Panc1 (cell line): ENCODE measurements around the gene IKZF3. TPM values are rescaled to one million over a fixed set of nuclear protein-coding genes. Genes with fewer than 3 reads are reported as not detected.

ENCODE experiments used
- ATAC-seq: fragments of 200-7000 bp; cut with Tn5 transposase; 2 replicates; pipeline ENCODE4 v1.9.1; 2020; ENCODE audit warnings: mild to moderate bottlenecking, moderate library complexity
- BruUV-seq: library from RNA; stranded (reverse); fragments of 400-500 nt; replicated peaks from 2 replicates; lab custom pipeline; 2021; lab: Mats Ljungman, UMichigan
- CTCF ChIA-PET: fragments of 300-600 bp; sonication (Branson Sonifier 250); formaldehyde crosslinking; loops from one replicate; lab custom pipeline; 2022; ENCODE audit warnings: antibody characterized with exemption; lab: Charles Lee
- POLR2A ChIA-PET: fragments of 300-600 bp; sonication (Branson Sonifier 250); formaldehyde crosslinking; loops from one replicate; lab custom pipeline; 2022; ENCODE audit warnings: antibody characterized with exemption; lab: Charles Lee
- DNase-seq: peaks from one replicate; pipeline ENCODE4 v3.0.0-alpha.2; 2010; ENCODE audit warnings: low read depth, low spot score
- H3K27ac ChIP-seq: 2 replicates; pipeline ENCODE4 v1.5.1; 2011; ENCODE audit warnings: mild to moderate bottlenecking, low read length, inconsistent platforms
- H3K27me3 ChIP-seq: fragments of 200-500 bp; sonication (Bioruptor generic); 2 replicates; pipeline ENCODE4 v1.6.0; 2014; ENCODE audit warnings: low read length, inconsistent platforms; ENCODE audit not compliant: control insufficient read depth, insufficient read depth
- H3K36me3 ChIP-seq: fragments of 200-500 bp; sonication (Bioruptor generic); 2 replicates; pipeline ENCODE4 v1.5.1; 2014; ENCODE audit warnings: inconsistent platforms, mild to moderate bottlenecking, low read length, moderate library complexity; ENCODE audit not compliant: control insufficient read depth, insufficient read depth
- H3K4me1 ChIP-seq: 2 replicates; pipeline ENCODE4 v1.5.1; 2011; ENCODE audit warnings: inconsistent platforms, mild to moderate bottlenecking, low read length, moderate library complexity; ENCODE audit not compliant: control insufficient read depth, insufficient read depth
- H3K4me3 ChIP-seq, 2 experiments: 2 replicates each; pipeline ENCODE4 v1.5.1; 2011 to 2012; ENCODE audit warnings: low read depth in 2 of 2, low read length in 2 of 2, mild to moderate bottlenecking in 2 of 2, inconsistent platforms in 1 of 2, moderate library complexity in 1 of 2
- H3K9me3 ChIP-seq: fragments of 200-500 bp; sonication (Bioruptor generic); 2 replicates; pipeline ENCODE4 v1.5.1; 2014; ENCODE audit warnings: low read depth, mild to moderate bottlenecking, inconsistent platforms, low read length, moderate library complexity; ENCODE audit not compliant: control insufficient read depth, insufficient read depth
- CTCF ChIP-seq: fragments of 450-650 bp; IDR thresholded peaks from 2 replicates; pipeline ENCODE4 v1.5.1; 2017; ENCODE audit warnings: mild to moderate bottlenecking
- POLR2AphosphoS5 ChIP-seq: IDR thresholded peaks from 2 replicates; pipeline ENCODE4 v1.6.1; 2012; ENCODE audit warnings: mild to moderate bottlenecking, low read depth, low read length, moderate library complexity
- REST ChIP-seq, 2 experiments: IDR thresholded peaks; 2 replicates each; pipeline ENCODE4 v1.6.1; 2011 to 2012; ENCODE audit warnings: low read depth in 2 of 2, control low read depth in 1 of 2, low read length in 1 of 2, mild to moderate bottlenecking in 1 of 2, moderate library complexity in 1 of 2; ENCODE audit not compliant: insufficient read depth in 1 of 2
- SIN3A ChIP-seq: IDR thresholded peaks from 2 replicates; pipeline ENCODE4 v1.6.1; 2012; ENCODE audit warnings: low read depth, mild to moderate bottlenecking, low read length, moderate library complexity, borderline replicate concordance; ENCODE audit not compliant: insufficient read depth
- TCF7L2 ChIP-seq: IDR thresholded peaks from 2 replicates; pipeline ENCODE4 v1.6.1; 2011; ENCODE audit warnings: mild to moderate bottlenecking, low read depth, low read length, inconsistent platforms
- in situ Hi-C: cut with HindIII; loops from 2 replicates; pipeline ENCODE4 v1.10.0; 2016; ENCODE audit warnings: low sequenced_read_pairs, low pct_unique_long_range_greater_than_20kb
- intact Hi-C: fragments of 100-400 bp; cut with micrococcal nuclease; formaldehyde crosslinking; loops from one replicate; pipeline ENCODE4 v1.10.0; 2022; ENCODE audit not compliant: unreplicated experiment
- total RNA-seq: library from RNA; stranded (reverse); gene quantifications from one replicate; pipeline ENCODE4 v1.2.1, GENCODE V29; 2021; ENCODE audit not compliant: unreplicated experiment

The IKZF3 gene
- total RNA-seq, 1 experiment from 2014 or later: 0.59 TPM

GRCh38 chr17:39759204-39759603 lies 104.9 kb downstream of the IKZF3 start:
- Histone ChIP-seq H3K4me1 (peaks cover 9% of the 10 kb centered on the region; the same call in 1 of the 2 replicates), H3K4me3 (no peak overlapping the region), H3K27me3 (no peaks in the 10 kb centered on the region; the same call in 1 of the 2 replicates), H3K9me3 (no peaks in the 10 kb centered on the region), H3K36me3 (no peaks in the 10 kb centered on the region), H3K27ac (no peak overlapping the region)
- intact Hi-C loops: no loop called here
- TF ChIP-seq CTCF (no peak), REST (IDR thresholded peaks at IDR 0.05; ENCODE audit: insufficient read depth in 1 of 2, low read depth in 2 of 2, low read length in 1 of 2) (no peak), POLR2AphosphoS5 (no peak), TCF7L2 (no peak), SIN3A (no peak)
- DNase-seq: no peak
- POLR2A ChIA-PET: no interaction called here
- in situ Hi-C loops: no loop called here
- no peak for ATAC-seq
- BruUV-seq: no TSS peak
- CTCF ChIA-PET: interaction anchor here (1.4 kb wide), 1 partner anchor 137 kb away, joined by 4 read pairs; no protein-coding TSS in a partner anchor

- Histone ChIP-seq H3K4me3 (no peak overlapping the region), H3K27me3 (no peaks in the 10 kb centered on the region; the same call in 1 of the 2 replicates), H3K9me3 (no peaks in the 10 kb centered on the region), H3K4me1 (peaks cover 9% of the 10 kb centered on the region; the same call in 1 of the 2 replicates), H3K27ac (no peak overlapping the region), H3K36me3 (no peaks in the 10 kb centered on the region)
- no peak for TF ChIP-seq CTCF
- TF ChIP-seq POLR2AphosphoS5: no peak
- no peak for TF ChIP-seq TCF7L2
- TF ChIP-seq REST (IDR thresholded peaks at IDR 0.05; ENCODE audit: insufficient read depth in 1 of 2, low read depth in 2 of 2, low read length in 1 of 2): no peak
- TF ChIP-seq SIN3A: no peak
- ChIA-PET CTCF (interaction anchor here (1.4 kb wide), 1 partner anchor 136 kb away, joined by 4 read pairs; no protein-coding TSS in a partner anchor), POLR2A (no interaction called here)
- no peak for ATAC-seq
- DNase-seq: no peak
- intact Hi-C loops: no loop called here
- no TSS peak for BruUV-seq
- in situ Hi-C loops: no loop called here
These were observed 105.9 kb downstream of the IKZF3 start for GRCh38 chr17:39757931-39758873.
